GM19438 (cell line): ENCODE results near the gene HEPACAM2.

Experiments
- ATAC-seq: cut with Tn5 transposase; IDR thresholded peaks from one replicate; pipeline ENCODE4 v1.9.1; 2021; ENCODE audit warnings: low read depth; ENCODE audit not compliant: unreplicated experiment

The HEPACAM2 gene

DNA sequence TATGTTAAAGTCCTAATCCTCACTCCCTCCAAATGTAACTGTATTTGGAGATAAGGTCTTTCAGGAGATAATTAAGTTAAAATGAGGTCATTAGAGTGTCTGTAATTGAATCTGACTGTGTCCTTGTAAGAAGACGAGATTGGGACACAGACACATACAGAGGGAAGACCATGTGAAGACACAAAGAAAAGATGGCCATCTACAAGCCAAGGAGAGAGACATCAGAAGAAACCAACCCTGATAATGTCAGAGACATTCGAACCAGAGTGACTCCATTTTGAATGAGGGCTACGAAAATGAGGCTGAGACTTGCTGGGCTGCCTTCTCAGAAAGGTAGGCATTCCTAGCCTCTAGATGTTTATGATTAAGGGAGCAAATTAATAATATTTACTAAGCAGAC lies 77.5 kb downstream of the HEPACAM2 start:
- ATAC-seq, result no peak

GRCh38 chr7:93148144-93148543 lies 78.1 kb downstream of the HEPACAM2 start, which contains the start of gene SAMD9L:
Gene SAMD9L, minus strand, starts transcription at chr7:93148385. Its CDS starts 12,414 bp downstream, at chr7:93135971.
- ATAC-seq, result peak; percentile 61

GRCh38 chr7:93147363-93147762 lies 78.9 kb downstream of the HEPACAM2 start:
- ATAC-seq, result peak; percentile 74

DNA sequence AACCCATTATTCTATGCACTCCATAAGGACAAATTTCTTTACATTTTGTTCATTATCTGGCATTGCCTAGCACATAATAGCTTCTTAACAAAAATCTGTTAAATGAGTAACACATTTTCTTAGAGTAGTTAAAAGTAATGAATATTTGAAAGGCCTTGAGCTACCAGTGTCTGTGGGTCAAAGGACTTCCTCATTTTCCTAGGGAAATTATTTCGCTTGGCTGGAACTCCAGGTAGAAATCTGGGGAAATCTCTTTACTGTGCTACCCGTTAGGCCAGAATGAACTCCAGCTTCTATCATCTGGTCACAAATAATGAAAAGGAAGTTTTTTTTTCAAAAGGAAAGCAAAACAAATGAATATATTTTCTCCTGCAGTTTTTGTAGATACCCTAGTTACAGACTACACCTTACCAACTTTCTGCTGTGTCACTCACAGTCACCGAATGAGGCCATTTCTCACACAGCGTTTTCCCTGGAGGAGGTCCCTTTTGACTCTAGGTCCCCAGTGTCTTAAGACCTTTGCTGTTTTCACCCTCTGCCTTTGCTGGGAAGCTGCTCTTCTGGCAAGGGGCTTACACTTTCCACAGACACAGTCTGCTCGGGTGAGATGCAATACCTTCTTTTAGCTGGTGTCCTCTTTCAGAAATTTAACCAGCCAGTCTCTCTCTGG lies 79.7 kb downstream of the HEPACAM2 start:
- peak; percentile 33 for ATAC-seq

GRCh38 chr7:93146036-93146435 lies 80.2 kb downstream of the HEPACAM2 start:
- no peak for ATAC-seq

DNA sequence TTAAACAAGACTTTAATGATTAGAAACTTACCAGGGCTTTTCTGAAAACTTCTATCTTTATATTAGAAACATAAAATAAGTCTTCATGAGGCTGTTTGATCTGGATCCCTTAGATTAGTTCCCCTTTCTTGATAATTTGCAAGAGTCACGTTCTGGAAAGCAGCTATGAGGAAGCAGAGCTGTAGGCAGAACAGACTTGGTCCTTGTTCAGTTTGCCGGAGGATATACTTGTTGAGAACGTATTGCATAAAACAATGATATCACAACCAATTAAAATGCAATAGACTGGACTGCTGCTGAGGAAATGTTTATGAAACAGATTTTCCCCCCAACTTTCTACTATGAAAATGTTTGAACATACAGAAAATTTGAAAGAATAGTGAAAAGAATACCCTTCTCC lies 80.9 kb downstream of the HEPACAM2 start:
- ATAC-seq, result no peak

DNA sequence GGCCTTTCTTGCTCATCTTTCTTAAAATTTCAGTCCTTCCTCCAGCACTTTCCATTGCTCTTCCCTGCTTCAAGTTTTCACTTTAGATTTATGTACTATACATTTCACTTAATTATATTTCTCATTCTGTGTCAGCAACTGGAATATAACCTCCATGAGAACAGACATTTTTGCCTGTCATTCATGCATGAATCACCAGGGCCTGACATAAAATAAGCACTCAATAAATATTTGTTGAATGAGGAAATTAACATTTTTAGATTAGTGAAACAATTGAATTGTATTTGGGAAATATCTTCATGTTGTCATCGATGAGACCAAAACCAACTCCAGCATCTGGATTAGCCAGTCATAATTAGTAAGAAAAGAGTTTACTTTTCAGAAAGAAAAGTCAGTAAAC lies 84.1 kb downstream of the HEPACAM2 start:
- ATAC-seq, result no peak

DNA sequence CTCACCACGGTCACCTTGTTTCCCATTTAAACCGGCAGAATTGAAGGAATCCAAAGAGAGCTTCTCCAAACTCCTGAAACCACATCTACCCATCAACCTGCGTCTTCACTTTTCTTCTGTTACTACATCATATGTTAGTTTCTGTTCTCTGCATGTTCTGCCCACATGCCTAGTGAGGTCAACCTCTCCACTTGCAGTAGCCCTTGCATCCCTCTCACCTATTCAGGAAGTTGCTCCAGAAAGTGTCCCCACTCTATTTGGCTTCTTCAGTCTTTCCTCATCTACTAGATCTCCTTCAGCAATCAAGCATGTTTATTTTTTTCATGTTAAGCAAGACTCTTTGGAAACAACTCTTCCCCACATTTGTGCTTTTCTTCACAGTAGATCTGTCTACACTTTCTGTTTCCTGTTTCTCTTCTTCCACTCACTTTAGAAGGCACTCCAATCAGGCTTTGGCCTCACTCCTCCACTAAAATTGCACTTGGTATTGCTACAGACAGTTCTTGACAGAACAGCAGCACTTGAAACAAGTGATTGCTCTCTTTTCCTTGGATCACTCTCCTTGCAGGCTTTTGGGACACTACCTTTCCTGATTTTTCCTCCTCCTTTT lies 85.6 kb downstream of the HEPACAM2 start:
- no peak for ATAC-seq

- no peak for ATAC-seq
Measured at GRCh38 chr7:93138576-93138975, 87.7 kb downstream of the HEPACAM2 start.
